Naive thymus-derived CD8-positive, alpha-beta T cell (primary cell): ENCODE results near the gene KCNK5. TPM values are rescaled to one million over a fixed set of nuclear protein-coding genes. Genes with fewer than 3 reads are reported as not detected.

Experiments
- ATAC-seq, 2 donors: fragments of 150-1000 bp; cut with Tn5 transposase in 1 of 2; sonication (Bioruptor Pico), chemical (Tn5 transposase) in 1 of 2; 1 replicate in 1 of 2; 2 replicates in 1 of 2; pipeline ENCODE4 v1.10.0; 2021; ENCODE audit warnings: mild to moderate bottlenecking in 2 of 2, moderate library complexity in 2 of 2
- POLR2A ChIA-PET: fragments of 350-600 bp; sonication (Branson Sonifier 250); formaldehyde crosslinking; loops from one replicate; lab custom pipeline; 2021; ENCODE audit warnings: antibody characterized with exemption; lab: Charles Lee
- DNase-seq, 10 donors: peaks; one replicate each; pipeline versions ENCODE4 v3.0.0 to v3.0.0-alpha.2; 2020 to 2022
- H3K27ac Mint-ChIP-seq, 10 donors: one replicate each; pipeline ENCODE4 v1.8.0; 2020 to 2022; ENCODE audit warnings: mild to moderate bottlenecking in 10 of 10, mixed read lengths in 10 of 10, moderate library complexity in 4 of 10, inconsistent platforms in 1 of 10
- H3K27me3 Mint-ChIP-seq, 5 donors: one replicate each; pipeline ENCODE4 v1.8.0; 2021 to 2022; ENCODE audit warnings: mixed read lengths in 5 of 5
- H3K36me3 Mint-ChIP-seq, 3 donors: one replicate each; pipeline ENCODE4 v1.8.0; 2020 to 2022; ENCODE audit warnings: mixed read lengths in 3 of 3, mild to moderate bottlenecking in 2 of 3, inconsistent platforms in 1 of 3
- H3K4me1 Mint-ChIP-seq, 4 donors: one replicate each; pipeline ENCODE4 v1.8.0; 2021 to 2022; ENCODE audit warnings: mixed read lengths in 4 of 4
- H3K4me3 Mint-ChIP-seq, 10 donors: one replicate each; pipeline ENCODE4 v1.8.0; 2020 to 2022; ENCODE audit warnings: mild to moderate bottlenecking in 10 of 10, mixed read lengths in 10 of 10, moderate library complexity in 6 of 10, inconsistent platforms in 1 of 10
- H3K9me3 Mint-ChIP-seq, 9 donors: one replicate each; pipeline ENCODE4 v1.8.0; 2020 to 2022; ENCODE audit warnings: mixed read lengths in 9 of 9, mild to moderate bottlenecking in 3 of 9, inconsistent platforms in 1 of 9, moderate library complexity in 1 of 9
- polyA plus RNA-seq, 3 donors: library from polyadenylated mRNA; unstranded; fragments of 300-500 nt; fragmentation: Illumina TruSeq; gene quantifications; one replicate each; pipeline ENCODE4 v1.2.3, GENCODE V29; 2021
- total RNA-seq, 8 experiments: library from RNA in 2 of 8; stranded (reverse) in 2 of 8; gene quantifications; one replicate each; pipeline ENCODE4 v1.2.3 and lab custom pipeline; 2021 to 2026

Gene KCNK5
- total and polyA plus RNA-seq, 5 experiments from 2014 or later, result 0.11 to 0.16 TPM; not detected in 3

- POLR2A ChIA-PET, result no interaction called here
- Mint-ChIP-seq H3K4me1 (peaks cover 0 to 14% (median under 1%) of the 10 kb centered on the region in 4 donors), H3K36me3 (no peaks in the 10 kb centered on the region), H3K27me3 (peaks cover 0 to 1% (median 0%) of the 10 kb centered on the region in 5 donors), H3K27ac (no peak overlapping the region), H3K4me3 (no peak overlapping the region), H3K9me3 (no peaks in the 10 kb centered on the region)
- ATAC-seq (no peak), DNase-seq (no peak)
Measured at GRCh38 chr6:39198528-39198927, 30.7 kb downstream of the KCNK5 start.

GRCh38 chr6:39197922-39198500 lies 31.3 kb downstream of the KCNK5 start:
- Mint-ChIP-seq H3K36me3 (no peaks in the 10 kb centered on the region), H3K27me3 (peaks cover 0 to 1% (median 0%) of the 10 kb centered on the region in 5 donors), H3K27ac (no peak overlapping the region), H3K9me3 (no peaks in the 10 kb centered on the region), H3K4me3 (peak overlapping the region in 1 of 10 donors; percentile 2), H3K4me1 (peaks cover 0 to 14% (median under 1%) of the 10 kb centered on the region in 4 donors)
- DNase-seq (no peak), ATAC-seq (no peak)
- POLR2A ChIA-PET, result no interaction called here

GRCh38 chr6:39197521-39197920 lies 31.8 kb downstream of the KCNK5 start:
- ATAC-seq, result no peak
- Mint-ChIP-seq H3K4me3 (peak overlapping the region in 1 of 10 donors; percentile 2), H3K4me1 (peaks cover 0 to 14% (median under 1%) of the 10 kb centered on the region in 4 donors), H3K36me3 (no peaks in the 10 kb centered on the region), H3K27me3 (peaks cover 0 to 1% (median 0%) of the 10 kb centered on the region in 5 donors), H3K9me3 (no peaks in the 10 kb centered on the region), H3K27ac (no peak overlapping the region)
- POLR2A ChIA-PET, result no interaction called here
- DNase-seq, result no peak

GRCh38 chr6:39196673-39197091 lies 32.6 kb downstream of the KCNK5 start:
- H3K27ac Mint-ChIP-seq, result no peak overlapping the region

GRCh38 chr6:39195792-39196385 lies 33.4 kb downstream of the KCNK5 start:
- POLR2A ChIA-PET, result no interaction called here
- H3K4me3 Mint-ChIP-seq, result no peak overlapping the region

More at GRCh38 chr6:39196673-39197091, 32.6 kb downstream of the KCNK5 start:
- Mint-ChIP-seq H3K36me3 (no peaks in the 10 kb centered on the region), H3K27me3 (peaks cover 0 to 1% (median 0%) of the 10 kb centered on the region in 5 donors), H3K4me3 (no peak overlapping the region), H3K4me1 (peaks cover 0 to 14% (median under 1%) of the 10 kb centered on the region in 4 donors), H3K9me3 (no peaks in the 10 kb centered on the region)
- no peak for ATAC-seq
- no peak for DNase-seq
- POLR2A ChIA-PET, result no interaction called here

GRCh38 chr6:39194466-39194865 lies 34.8 kb downstream of the KCNK5 start:
- H3K9me3 Mint-ChIP-seq, result no peaks in the 10 kb centered on the region
- ATAC-seq, result no peak
- no peaks in the 10 kb centered on the region for H3K36me3 Mint-ChIP-seq
- H3K27me3 Mint-ChIP-seq, result peaks cover 0 to 1% (median 0%) of the 10 kb centered on the region in 5 donors
- no peak overlapping the region for H3K4me3 Mint-ChIP-seq
- DNase-seq, result no peak
- peak overlapping the region in 1 of 10 donors; percentile 77 for H3K27ac Mint-ChIP-seq
- peaks cover 0 to 14% (median under 1%) of the 10 kb centered on the region in 4 donors for H3K4me1 Mint-ChIP-seq
- POLR2A ChIA-PET, result no interaction called here

More at GRCh38 chr6:39195792-39196385, 33.4 kb downstream of the KCNK5 start:
- H3K27me3 Mint-ChIP-seq, result peaks cover 0 to 1% (median 0%) of the 10 kb centered on the region in 5 donors
- H3K36me3 Mint-ChIP-seq, result no peaks in the 10 kb centered on the region
- DNase-seq (no peak), ATAC-seq (no peak)
- no peaks in the 10 kb centered on the region for H3K9me3 Mint-ChIP-seq
- H3K4me1 Mint-ChIP-seq, result peaks cover 0 to 14% (median under 1%) of the 10 kb centered on the region in 4 donors
- H3K27ac Mint-ChIP-seq, result no peak overlapping the region

- no peak overlapping the region for H3K27ac Mint-ChIP-seq
- POLR2A ChIA-PET, result no interaction called here
- no peak for DNase-seq
Measured at GRCh38 chr6:39193201-39193791, 36.0 kb downstream of the KCNK5 start.

GRCh38 chr6:39192736-39193135 lies 36.5 kb downstream of the KCNK5 start:
- H3K4me1 Mint-ChIP-seq, result peaks cover 5 to 14% (median 7%) of the 10 kb centered on the region in 4 donors
- POLR2A ChIA-PET, result no interaction called here
- no peak overlapping the region for H3K27ac Mint-ChIP-seq
- H3K9me3 Mint-ChIP-seq, result no peaks in the 10 kb centered on the region
- ATAC-seq (no peak), DNase-seq (no peak)
- H3K36me3 Mint-ChIP-seq, result no peaks in the 10 kb centered on the region
- H3K27me3 Mint-ChIP-seq, result peaks cover 0 to 1% (median 0%) of the 10 kb centered on the region in 5 donors
- no peak overlapping the region for H3K4me3 Mint-ChIP-seq

More at GRCh38 chr6:39193201-39193791, 36.0 kb downstream of the KCNK5 start:
- ATAC-seq, result no peak
- no peaks in the 10 kb centered on the region for H3K36me3 Mint-ChIP-seq
- no peaks in the 10 kb centered on the region for H3K9me3 Mint-ChIP-seq
- H3K4me3 Mint-ChIP-seq, result no peak overlapping the region
- peaks cover 6 to 18% (median 6%) of the 10 kb centered on the region in 4 donors for H3K4me1 Mint-ChIP-seq
- H3K27me3 Mint-ChIP-seq, result peaks cover 0 to 1% (median 0%) of the 10 kb centered on the region in 5 donors

- Mint-ChIP-seq H3K9me3 (no peaks in the 10 kb centered on the region), H3K27me3 (peaks cover 0 to 1% (median 0%) of the 10 kb centered on the region in 5 donors), H3K4me1 (peaks cover 4 to 8% (median 5%) of the 10 kb centered on the region in 4 donors), H3K36me3 (no peaks in the 10 kb centered on the region), H3K27ac (peak overlapping the region in 1 of 10 donors; percentile 51), H3K4me3 (no peak overlapping the region)
- ATAC-seq, result no peak
- POLR2A ChIA-PET, result no interaction called here
- no peak for DNase-seq
Measured at GRCh38 chr6:39191236-39191930, 37.9 kb downstream of the KCNK5 start.

GRCh38 chr6:39190545-39191235 lies 38.6 kb downstream of the KCNK5 start:
- ATAC-seq, result no peak
- POLR2A ChIA-PET, result no interaction called here
- Mint-ChIP-seq H3K36me3 (no peaks in the 10 kb centered on the region), H3K4me1 (peaks cover 4 to 8% (median 5%) of the 10 kb centered on the region in 4 donors), H3K27ac (no peak overlapping the region), H3K27me3 (peaks cover 0 to 1% (median 0%) of the 10 kb centered on the region in 5 donors), H3K9me3 (no peaks in the 10 kb centered on the region), H3K4me3 (no peak overlapping the region)
- DNase-seq, result no peak

GRCh38 chr6:39189915-39190544 lies 39.2 kb downstream of the KCNK5 start:
- POLR2A ChIA-PET, result no interaction called here
- Mint-ChIP-seq H3K27me3 (peaks cover 0 to 1% (median 0%) of the 10 kb centered on the region in 5 donors), H3K36me3 (no peaks in the 10 kb centered on the region), H3K27ac (no peak overlapping the region), H3K4me3 (no peak overlapping the region), H3K4me1 (peaks cover 4 to 8% (median 5%) of the 10 kb centered on the region in 4 donors), H3K9me3 (no peaks in the 10 kb centered on the region)
- ATAC-seq (no peak), DNase-seq (no peak)

GRCh38 chr6:39189131-39189530 lies 40.1 kb downstream of the KCNK5 start:
- H3K36me3 Mint-ChIP-seq, result no peaks in the 10 kb centered on the region
- no peak overlapping the region for H3K4me3 Mint-ChIP-seq
- POLR2A ChIA-PET, result no interaction called here
- H3K27ac Mint-ChIP-seq, result no peak overlapping the region
- DNase-seq (no peak), ATAC-seq (no peak)
- H3K27me3 Mint-ChIP-seq, result no peaks in the 10 kb centered on the region
- H3K4me1 Mint-ChIP-seq, result peaks cover 4 to 8% (median 5%) of the 10 kb centered on the region in 4 donors
- no peaks in the 10 kb centered on the region for H3K9me3 Mint-ChIP-seq
